Mesenteric fat pad (tissue), 1 donor: ENCODE measurements around the gene IFI16. TPM values are rescaled to one million over a fixed set of nuclear protein-coding genes. Genes with fewer than 3 reads are reported as not detected.

Source experiments
- DNase-seq: peaks from one replicate; pipeline ENCODE4 v3.0.0-alpha.2; 2020; ENCODE audit warnings: low spot score
- total RNA-seq: library from RNA; stranded (reverse); fragmentation: NEBNext Ultra II Directional; extraction: Animal tissue kit (Norgen Biotek cat#: 25700); gene quantifications from one replicate; pipeline ENCODE4 v1.2.1, GENCODE V29; 2021
- donor health status: DM: yes; HTN: yes; CAD: no.

Gene IFI16
- total RNA-seq, 1 donor from 2014 or later: 128 TPM

DNA sequence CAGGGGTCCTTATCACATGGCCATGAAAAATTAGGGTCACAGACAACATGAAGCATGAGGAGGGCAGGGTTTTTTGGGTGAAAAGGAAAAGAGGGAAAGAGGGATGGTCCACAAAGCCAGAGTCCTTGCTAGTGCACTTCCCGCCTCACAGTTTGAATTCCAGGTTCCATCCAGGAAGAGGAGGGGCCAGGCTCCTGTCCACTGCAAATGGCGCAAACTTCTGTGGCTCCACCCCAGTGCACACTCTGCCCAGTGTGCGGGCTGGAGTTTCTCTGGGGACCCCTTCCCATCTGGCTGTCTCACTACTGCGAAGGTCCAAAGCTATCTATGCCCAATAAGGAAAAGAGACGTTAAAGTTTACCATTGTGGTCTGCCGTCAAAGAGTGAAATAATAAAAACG is 49.0 kb downstream of the IFI16 start:
- DNase-seq: no peak

DNA sequence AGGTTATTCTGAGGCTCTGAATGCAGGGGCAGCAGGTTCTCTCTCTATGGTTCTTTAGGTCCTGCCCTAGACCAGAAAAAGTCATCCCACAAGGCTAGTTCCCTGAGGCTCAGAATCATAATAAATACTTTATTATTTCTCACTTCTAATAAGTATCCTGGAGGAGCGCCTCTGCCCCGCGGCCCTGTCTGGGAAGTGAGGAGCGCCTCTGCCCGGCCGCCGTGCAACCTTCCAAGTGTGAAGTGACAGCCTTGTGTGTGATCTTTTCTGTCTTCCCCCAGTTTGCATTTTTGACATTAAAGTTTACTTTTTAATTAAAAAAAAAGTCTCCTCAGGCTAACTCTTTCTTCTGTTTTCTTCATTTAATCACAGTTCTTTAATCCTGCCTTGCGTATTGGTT is 55.4 kb downstream of the IFI16 start:
- DNase-seq: no peak

DNA sequence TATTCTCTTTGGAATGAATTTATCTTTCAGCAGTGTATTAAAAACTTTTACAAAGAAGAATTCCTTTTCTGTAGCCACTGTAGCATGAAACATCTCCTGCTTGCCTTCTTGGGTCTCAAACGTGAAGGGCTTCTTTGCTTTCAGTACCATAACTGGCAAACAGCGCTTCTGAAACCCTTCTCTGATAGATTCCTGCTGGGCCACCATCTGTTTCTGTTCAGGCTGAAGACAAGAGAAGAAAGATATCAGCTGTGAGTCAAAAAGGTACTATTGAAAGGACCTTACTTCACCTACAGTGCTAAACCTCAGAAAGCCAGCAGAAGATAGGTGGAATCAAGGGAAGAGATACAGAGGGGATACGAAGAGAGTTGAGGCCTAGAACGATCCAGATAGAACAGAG is 56.4 kb downstream of the IFI16 start:
- no peak for DNase-seq

DNA sequence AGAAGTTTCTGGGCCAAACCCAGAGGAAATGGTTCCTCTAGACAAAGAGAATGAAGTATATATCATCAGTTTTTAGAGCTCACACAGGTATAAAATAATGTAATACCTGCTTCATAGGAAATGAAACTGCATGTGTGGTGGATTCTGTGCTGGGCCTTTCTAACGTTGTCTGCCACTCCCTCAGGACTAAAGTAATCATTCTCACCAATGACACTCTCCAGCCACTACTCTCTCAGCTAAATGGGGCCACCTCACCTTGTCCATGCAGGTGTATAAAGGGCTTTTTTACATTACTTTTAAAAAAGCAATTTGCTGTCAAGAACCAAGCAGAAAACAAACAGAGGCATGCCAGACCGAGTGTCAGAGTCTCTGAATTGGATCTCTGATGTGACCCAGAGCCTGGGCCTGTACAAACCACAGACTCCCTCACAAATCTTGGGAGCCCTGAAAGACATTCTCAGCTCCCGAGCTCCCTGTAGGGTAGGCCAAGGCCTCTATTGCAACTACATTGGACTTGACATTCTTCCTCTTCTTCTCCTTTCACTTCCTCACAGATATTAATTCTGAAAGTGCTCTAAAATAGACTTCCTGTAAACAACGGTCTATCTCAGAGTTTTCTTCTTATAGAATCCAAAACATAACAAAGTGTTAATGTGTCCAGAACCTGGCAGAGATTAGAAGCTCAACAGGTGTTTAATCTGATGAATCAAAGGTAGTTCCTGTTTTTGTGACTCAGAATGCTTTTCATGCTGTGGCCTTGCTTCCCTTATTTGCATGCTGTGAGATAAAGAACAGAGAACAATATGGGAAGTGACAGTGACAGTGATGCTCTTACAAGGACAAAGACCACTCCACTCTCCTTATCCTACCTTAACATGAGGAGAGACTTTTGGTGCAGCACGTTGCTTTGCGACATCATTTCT is 58.3 kb downstream of the IFI16 start:
- DNase-seq: no peak

DNA sequence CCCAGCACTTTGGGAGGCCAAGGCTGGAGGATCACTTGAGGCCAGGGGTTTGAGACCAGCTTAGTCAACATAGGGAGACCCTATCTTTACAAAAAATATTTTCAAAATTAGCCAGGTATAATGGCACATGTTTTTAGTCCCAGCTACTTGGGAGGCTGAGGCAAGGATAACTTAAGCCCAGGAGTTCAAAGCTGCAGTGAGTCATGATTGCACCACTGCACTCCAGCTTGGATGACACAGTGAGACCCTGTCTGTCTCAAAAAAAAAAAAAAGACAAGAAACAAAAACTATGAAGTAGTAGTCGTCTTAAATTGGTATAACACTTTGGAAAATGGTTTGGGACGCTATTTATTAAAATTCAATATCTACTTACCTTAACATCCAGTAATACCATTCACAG is 59.2 kb downstream of the IFI16 start:
- DNase-seq: no peak

DNA sequence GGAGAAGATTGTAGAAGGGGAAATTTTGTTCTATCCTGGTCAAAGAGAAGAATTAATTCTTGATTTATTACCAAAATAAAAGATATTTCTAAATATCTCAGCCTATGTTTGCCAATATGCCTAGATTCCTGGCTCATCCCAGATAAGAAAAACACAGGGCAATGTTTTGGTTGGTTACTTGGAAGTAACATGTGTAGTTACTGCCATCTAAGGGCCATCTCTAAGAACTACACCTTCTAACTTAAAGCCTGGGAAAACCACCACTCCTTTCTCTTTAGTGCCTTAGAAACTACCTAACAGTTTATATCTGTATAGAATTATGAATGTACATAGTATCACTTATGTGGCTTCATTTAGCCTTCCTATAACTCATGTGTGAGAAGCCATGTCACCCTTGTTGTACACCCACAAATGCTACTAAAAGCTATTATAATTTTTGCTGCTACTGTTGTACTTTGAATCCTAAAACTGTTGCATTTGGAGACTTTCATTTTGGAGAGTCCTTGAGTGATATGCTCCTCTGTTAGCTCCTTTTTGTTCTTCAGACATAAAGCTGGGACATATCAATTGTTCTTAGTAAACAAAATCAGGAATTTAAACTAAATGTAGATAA is 62.4 kb downstream of the IFI16 start:
- DNase-seq: no peak

DNA sequence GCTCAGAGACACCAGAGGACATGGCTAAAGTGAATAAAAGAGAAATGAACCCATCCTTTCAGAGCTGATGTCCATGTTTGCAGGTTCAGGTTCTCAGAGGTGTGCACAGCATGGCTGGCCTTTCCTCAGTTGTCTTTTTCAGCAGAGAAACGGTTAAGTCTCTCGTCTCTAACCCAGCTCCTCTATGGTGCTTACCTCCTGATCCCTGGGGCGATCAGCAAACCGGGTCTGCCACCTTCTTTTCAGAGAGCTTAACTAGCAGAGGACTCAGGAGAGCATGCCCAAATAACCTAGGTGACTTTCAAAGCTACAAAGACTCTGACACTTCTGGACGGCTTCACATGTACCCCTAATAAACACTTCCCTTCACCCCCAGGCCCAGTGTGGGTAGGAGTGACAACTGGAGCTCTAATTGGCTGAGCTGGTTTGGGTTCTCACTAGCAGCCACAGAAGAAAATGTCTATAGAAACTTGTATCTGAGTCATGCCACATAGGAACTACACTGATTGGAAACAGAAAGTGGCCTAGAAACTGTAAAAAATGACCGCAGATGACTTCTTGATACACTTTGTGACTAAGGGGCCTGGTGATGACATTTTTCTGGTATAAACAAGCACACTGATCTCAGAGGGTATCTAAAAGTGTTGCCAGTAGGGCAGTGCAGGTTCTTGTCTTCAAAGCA is 66.9 kb downstream of the IFI16 start, which contains the start of gene AIM2:
Gene AIM2, minus strand, starts transcription at position 329 of the 682 bp plus-strand sequence. CDS start 3,267 bp downstream, outside the sequence.
- no peak for DNase-seq

DNA sequence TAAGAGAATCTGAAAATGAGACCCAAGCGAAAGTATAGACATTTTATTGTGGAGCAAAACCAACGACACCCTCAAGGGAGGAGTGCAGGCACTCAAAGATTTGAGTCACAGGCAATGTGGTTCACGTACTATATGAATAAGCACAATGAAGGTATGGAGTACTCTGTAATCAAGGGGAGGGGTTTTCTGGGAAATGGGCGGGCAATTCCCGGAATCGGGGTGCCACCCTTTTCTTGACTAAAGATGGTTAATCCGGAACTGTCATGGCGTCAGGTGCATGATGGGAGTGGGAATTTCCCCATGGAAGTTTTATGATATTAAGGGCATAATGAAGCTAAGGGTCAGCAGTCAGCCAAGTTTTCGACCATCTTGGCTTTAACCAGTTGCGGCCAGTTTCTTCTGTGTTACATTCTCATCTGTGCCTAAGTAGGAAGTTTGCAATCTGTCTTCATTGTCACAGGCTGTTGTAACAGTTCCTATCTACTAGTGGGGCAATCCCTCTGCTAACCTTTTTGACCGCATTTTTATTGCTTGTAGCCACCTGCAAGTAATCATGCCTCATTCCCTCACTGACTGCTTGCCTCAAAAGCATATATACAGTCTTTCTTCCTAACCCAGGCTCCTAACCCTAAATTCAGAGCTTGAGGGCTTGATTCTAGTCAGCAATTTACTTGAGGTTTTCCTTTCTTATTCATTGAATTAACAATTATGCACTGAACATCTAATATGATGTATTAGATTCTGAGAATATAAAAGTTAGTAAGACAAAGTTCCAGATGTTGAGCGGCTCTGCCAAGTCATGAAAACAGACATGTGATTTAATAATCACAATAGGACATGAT is 67.6 kb downstream of the IFI16 start:
- no peak for DNase-seq

DNA sequence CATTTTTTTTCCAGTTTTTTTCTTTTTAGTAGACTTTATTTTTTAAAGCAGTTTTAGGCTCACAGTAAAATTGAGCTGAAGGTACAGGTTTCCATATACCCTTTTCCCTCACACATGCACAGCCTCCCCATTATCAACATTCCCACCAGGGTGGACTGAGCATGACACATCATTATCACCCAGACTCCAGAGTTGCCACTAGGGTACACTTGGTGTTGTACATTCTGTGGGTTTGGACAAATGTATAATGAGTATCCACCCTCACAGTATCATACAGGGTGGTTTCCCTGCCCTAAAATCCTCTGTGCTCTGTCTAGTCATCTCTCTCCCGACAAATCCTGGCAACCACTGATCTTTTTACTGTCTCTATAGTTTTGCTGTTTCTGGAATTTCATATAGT is 69.8 kb downstream of the IFI16 start:
- no peak for DNase-seq

DNA sequence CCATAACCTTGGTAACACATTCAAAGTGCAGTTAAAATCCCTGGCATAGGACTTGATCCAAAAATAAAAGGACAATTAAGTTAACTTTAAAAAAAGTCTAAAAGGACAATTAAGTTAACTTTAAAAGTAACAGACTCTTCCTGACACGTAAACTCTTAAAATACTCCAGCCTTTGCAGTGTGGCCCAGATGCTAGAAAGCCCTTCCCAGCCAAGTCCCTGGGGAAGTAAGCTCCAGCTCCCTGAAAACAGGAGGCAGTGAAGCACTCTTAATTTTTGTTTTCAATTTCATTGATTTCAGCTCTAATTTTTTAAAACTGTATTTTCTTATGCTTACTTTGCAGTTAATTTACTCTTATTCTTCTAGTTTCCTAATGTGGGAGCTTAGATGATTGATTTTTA is 71.9 kb downstream of the IFI16 start:
- no peak for DNase-seq

DNA sequence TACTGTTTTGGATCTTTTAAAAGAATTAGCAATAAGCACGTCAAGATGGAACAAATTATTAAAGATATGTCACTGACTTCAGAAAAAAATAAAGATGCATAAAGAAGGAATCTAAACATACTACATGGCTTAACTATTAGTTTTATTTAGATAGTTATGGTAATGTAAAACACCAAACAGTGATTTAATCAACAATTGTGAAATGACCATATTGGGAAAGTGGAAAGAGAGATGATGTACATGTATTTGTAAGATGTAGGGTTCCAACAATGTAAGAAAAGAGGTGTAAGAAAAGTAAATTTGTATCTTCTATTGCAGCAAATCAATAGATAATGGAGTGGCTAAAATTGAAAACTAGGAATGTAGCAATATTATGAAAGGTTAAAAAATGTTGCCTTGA is 73.3 kb downstream of the IFI16 start:
- no peak for DNase-seq

DNA sequence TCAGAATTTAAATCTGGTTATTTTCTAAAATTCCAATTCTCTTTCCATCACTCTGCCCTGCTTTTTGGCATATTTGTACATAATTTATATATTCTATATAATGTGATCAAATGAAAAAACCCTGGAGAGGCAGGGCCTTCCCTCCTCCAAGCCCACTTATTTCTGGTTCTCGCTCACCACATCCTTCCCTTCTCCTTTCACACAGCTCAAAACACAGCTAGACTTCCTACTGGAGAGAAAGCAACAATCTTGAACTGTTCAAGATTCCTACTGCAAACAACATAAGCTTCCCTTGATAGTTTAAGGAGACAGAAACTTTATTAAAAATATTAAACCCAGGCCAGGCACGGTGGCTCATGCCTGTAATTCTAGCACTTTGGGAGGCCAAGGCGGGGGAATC is 74.4 kb downstream of the IFI16 start:
- no peak for DNase-seq

DNA sequence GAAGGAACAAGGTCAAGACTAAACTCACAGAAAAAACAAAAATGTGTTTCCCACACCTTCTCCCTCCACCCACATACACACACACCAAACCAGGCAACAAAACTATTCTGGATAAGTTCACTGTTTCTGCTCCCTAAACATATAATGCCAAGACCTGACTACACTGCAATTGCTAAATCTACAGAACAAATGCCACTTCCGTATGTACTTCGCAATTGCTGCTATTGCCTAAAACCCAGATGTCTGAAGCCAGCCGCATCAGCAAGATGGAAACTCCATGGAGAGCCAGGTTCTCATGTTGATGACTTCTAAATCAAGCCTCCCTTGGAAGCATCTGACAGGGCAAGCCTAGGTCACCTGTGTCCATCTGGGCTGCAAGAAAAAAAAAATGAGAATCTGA is 75.2 kb downstream of the IFI16 start:
- no peak for DNase-seq

DNA sequence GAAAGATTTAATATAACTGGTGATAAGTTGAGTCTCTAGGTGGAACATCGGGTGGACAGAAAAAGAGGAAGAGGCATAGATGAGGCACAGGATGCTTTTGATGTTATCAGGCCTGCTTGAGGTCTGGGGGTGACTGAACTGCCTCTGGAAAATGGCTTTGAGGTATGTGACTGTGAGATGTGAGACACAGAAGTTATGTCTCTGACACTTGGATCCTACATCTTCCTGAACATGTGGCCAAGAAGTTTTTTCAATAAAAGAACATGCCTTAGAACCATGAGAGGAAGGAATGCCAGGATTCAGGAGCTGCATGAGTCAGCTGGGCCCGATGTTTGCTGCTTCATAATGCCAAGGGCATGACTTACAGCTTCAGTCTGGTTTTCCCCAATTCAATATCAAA is 78.3 kb downstream of the IFI16 start:
- no peak for DNase-seq

DNA sequence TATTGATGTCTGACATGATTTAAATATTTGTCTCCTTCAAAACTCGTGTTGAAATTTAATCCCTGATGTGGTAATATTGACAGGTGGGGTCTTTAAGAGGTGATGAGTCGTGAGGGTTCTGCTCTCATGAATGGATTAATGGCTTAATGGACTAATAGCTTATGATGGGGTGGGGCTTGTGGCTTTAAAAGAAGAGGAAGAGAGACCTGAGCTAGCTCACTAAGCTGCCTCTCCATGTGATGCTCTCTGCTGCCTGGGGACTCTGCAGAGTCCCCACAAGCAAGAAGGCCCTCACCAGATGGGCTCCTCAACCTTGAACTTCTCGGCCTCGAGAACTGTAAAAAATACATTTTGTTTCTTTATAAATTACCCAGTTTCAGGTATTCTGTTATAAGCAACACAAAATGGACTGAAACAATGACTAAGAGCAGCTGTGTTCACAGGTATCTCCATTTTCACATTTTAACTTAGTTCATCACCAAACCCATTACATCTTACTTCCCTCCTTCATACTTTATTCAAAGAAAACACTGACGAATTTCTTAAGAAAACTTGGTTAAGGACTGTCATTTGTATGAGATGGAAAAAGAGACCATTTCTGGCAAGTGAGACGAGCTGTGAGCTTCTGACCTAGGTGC is 79.0 kb downstream of the IFI16 start:
- DNase-seq: no peak

DNA sequence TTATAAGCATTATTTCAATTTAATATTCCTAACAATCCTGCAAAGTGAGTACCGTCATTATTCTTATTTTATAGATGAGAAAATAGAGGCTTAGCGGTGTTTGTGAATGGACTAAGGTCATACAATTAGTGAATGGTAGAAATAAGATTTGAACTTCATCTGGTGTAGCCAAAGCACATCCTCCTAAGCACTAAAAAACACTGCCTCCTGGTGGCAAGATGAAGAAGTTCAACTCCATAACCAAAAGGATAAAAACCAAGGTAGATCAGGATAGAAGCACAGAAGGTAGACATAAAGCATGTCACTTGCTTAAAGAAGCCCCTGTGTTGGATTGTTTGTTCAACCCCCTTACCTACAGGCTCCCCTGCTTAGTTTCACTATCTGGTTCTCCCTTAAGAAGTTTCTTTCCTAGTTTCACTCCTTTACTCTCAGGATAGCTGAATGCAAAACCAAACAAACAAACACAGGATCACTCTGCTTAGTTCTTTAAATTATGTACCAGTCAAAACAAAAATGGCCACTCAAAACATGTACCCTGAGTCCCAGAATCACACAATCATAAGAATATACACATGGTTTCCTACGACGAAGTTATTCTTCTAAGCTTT is 79.6 kb downstream of the IFI16 start:
- no peak for DNase-seq

DNA sequence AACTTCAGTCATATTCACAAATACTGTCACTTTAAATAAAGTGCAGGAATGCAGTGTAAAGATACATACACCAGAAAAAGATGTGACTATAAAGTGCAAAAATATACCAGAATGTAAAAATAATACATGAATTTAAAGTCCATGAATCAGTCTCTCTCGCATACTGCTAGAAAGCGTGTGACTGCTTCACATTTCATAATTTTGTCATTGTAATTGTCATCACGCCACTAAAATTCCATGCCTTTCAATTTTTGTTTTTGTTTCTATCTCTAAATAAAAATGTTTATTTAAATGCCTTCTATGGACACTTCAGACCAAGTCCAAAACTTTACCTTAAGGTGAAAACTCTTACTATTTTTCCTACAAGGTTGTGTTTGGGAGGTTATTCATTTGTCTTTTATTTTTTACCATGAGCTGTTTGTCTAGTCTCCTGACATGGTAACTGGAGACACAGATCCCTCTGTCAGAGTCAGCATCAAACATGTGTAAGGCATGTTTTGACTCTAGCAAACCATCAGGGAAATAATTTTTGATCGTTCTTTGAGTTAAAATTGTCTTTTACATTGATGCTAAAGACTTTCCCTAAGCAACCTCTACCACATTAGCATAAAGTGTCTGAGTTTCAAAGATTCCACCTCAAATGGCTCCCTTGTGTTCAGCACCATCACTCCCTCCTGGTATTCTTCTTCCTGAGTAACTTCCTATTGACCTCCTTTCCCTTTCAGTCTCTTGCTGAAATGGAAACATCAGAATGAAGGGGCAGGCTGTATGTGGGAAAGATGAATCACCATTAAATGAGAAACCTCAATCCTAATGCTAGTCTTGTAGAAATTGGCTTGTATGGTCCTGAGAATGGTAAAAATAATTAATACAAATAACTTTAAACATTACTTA is 80.8 kb downstream of the IFI16 start:
- no peak for DNase-seq

DNA sequence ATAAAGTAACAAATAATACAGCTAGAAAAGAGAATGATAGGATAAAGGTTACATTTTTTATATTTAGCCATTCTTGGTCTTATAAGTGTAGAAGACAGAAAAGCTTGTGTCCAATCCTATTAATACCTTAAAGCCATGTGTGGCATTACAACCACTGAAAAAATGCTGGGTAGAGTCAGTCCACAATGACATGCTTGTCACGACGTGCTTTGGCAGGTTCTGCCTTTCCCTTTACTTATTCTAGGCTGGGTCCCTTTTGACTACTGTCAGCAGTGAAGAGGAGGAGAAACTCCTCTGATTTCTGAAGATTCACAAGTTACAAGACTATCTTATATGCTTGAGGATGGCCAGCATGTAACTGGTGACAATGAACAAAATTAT is 81.5 kb downstream of the IFI16 start:
- DNase-seq: no peak

DNA sequence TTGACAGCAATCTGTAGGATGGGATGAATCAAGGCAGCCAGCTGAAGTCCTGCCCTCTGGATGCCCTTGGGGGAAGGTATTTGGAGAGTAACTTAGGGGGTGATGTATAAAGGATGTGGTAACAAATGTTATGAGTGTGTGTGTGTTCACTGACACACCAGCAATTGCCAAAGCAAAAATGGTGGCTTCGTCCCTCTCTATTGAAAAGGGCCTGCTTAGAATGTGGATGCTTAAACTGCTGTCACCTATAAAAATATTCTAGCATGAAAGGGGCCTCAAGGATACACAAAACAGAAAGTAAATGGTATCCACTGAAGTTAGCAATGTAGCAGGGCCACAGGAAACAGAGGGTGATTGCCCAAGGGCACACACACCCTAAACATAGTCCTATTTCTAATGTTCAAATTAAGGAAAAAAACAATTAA is 81.9 kb downstream of the IFI16 start:
- no peak for DNase-seq
